ENCODE measurements around the gene ATP2A3. TPM values are rescaled to one million over a fixed set of nuclear protein-coding genes. Genes with fewer than 3 reads are reported as not detected.
A peak's percentile ranks its signal among the peaks of the same experiment; 100 is the strongest.

ATP2A3 gene
- total and polyA plus RNA-seq, 8 donors: 5.8 to 53.5 (median 7.4) TPM

DNA sequence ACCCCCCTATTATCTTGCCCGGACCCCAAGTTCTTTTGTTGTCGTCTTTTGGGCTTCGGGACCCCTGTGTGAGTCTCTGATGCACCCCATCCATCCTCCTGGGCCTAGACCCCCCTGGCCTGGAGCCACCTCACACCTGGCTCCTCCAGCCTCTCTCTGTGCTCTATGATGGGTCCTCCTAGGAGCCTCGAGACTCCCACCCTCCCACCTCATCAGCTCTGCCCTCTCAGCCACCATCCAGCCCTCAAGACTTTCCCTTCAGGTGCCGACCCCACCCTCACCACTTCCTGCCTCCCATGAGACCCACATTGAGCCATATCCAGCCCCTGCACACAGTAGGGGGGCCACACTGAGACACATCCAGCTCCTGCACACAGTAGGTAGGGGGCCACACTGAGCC, 8.7 kb upstream of the ATP2A3 start:
- ATAC-seq (no peak), DNase-seq (no peak)
- TF ChIP-seq, protein P1, sequence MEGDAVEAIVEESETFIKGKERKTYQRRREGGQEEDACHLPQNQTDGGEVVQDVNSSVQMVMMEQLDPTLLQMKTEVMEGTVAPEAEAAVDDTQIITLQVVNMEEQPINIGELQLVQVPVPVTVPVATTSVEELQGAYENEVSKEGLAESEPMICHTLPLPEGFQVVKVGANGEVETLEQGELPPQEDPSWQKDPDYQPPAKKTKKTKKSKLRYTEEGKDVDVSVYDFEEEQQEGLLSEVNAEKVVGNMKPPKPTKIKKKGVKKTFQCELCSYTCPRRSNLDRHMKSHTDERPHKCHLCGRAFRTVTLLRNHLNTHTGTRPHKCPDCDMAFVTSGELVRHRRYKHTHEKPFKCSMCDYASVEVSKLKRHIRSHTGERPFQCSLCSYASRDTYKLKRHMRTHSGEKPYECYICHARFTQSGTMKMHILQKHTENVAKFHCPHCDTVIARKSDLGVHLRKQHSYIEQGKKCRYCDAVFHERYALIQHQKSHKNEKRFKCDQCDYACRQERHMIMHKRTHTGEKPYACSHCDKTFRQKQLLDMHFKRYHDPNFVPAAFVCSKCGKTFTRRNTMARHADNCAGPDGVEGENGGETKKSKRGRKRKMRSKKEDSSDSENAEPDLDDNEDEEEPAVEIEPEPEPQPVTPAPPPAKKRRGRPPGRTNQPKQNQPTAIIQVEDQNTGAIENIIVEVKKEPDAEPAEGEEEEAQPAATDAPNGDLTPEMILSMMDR (IDR thresholded peaks at IDR 0.05): no peak
- Histone ChIP-seq H3K4me1 (peaks cover 4 to 44% of the 10 kb centered on the region in 2 donors), H3K27me3 (peaks cover 0 to 6% of the 10 kb centered on the region in 2 donors), H3K27ac (no peak overlapping the region), H3K36me3 (no peaks in the 10 kb centered on the region), H3K9me3 (peaks cover 0 to 9% of the 10 kb centered on the region in 2 donors), H3K4me3 (no peak overlapping the region)
- intact Hi-C loops (cut with DNase I): no loop called here

GRCh38 chr17:3972281-3972731, 8.1 kb upstream of the ATP2A3 start:
- Histone ChIP-seq H3K36me3 (no peaks in the 10 kb centered on the region), H3K27me3 (peaks cover 0 to 6% of the 10 kb centered on the region in 2 donors), H3K4me3 (no peak overlapping the region), H3K27ac (no peak overlapping the region), H3K4me1 (peaks cover 4 to 37% of the 10 kb centered on the region in 2 donors), H3K9me3 (peaks cover 0 to 9% of the 10 kb centered on the region in 2 donors)
- DNase-seq: no peak
- ATAC-seq: no peak
- TF ChIP-seq, protein P1 (IDR thresholded peaks at IDR 0.05): no peak
- intact Hi-C loops (cut with DNase I): no loop called here

- Histone ChIP-seq H3K27ac (no peak overlapping the region), H3K27me3 (peaks cover 0 to 6% of the 10 kb centered on the region in 2 donors), H3K36me3 (no peaks in the 10 kb centered on the region), H3K4me1 (peaks cover 0 to 25% of the 10 kb centered on the region in 2 donors), H3K4me3 (no peak overlapping the region), H3K9me3 (peaks cover 0 to 9% of the 10 kb centered on the region in 2 donors)
- DNase-seq: no peak
- intact Hi-C loops (cut with DNase I): no loop called here
- TF ChIP-seq, protein P1 (IDR thresholded peaks at IDR 0.05): no peak
- no peak for ATAC-seq
Measured at GRCh38 chr17:3970668-3971067, 6.4 kb upstream of the ATP2A3 start.

- intact Hi-C loops (cut with DNase I): no loop called here
- Histone ChIP-seq H3K4me3 (no peak overlapping the region), H3K9me3 (peaks cover 0 to 4% of the 10 kb centered on the region in 2 donors), H3K27ac (no peak overlapping the region), H3K27me3 (peaks cover 0 to 6% of the 10 kb centered on the region in 2 donors), H3K4me1 (peaks cover 3 to 32% of the 10 kb centered on the region in 2 donors), H3K36me3 (no peaks in the 10 kb centered on the region)
- no peak for ATAC-seq
- peak in 1 of 4 donors; percentile 19 for DNase-seq
- TF ChIP-seq, protein P1 (IDR thresholded peaks at IDR 0.05): no peak
Measured at GRCh38 chr17:3969963-3970362, 5.7 kb upstream of the ATP2A3 start.

DNA sequence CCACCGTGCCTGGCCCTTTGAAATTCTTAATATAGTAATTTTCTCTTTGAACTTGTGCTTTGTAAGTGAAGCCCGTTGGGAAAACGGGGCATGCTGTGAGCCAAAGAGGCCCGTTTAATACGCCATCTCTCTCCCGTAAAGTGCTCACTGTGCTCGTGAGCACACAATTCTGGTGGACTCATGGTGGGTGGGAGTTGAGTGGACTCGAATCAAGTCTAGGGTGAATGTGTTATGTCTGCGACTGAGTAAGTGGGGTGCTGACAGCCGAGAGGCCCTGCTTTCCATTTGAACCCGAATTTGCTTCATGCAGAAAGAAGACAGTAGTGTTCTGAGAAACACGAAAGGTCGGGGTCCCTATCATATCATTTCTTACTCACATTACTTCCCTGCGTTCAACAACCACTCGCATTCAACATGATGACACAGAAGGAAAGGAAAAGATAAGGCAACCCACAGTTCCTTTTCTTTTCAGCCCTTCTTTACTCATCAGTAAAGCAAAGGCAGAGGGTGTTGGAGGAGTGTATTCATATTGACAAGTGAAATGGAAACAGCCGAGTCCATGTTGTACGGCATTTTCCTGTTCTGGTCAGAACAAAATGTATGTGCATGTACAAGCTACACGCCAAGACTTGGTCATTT, 4.8 kb upstream of the ATP2A3 start:
- Histone ChIP-seq H3K27me3 (peaks cover 0 to 12% of the 10 kb centered on the region in 2 donors), H3K9me3 (no peaks in the 10 kb centered on the region), H3K4me3 (no peak overlapping the region), H3K36me3 (no peaks in the 10 kb centered on the region), H3K27ac (no peak overlapping the region), H3K4me1 (peaks cover 3 to 29% of the 10 kb centered on the region in 2 donors)
- ATAC-seq: no peak
- intact Hi-C loops (cut with DNase I): no loop called here
- TF ChIP-seq, protein P1 (IDR thresholded peaks at IDR 0.05): no peak
- no peak for DNase-seq

All from left lung (tissue), 10 donors.